Muscle of arm (tissue), 12 donors: ENCODE measurements around the gene SIK3. TPM values are rescaled to one million over a fixed set of nuclear protein-coding genes. Genes with fewer than 3 reads are reported as not detected.

Experiments used
- DNase-seq: peaks from one replicate; pipeline ENCODE4 v3.0.0-alpha.2; 2013
- polyA plus RNA-seq, 12 donors: library from polyadenylated mRNA; unstranded; fragments of 120-200 nt; gene quantifications; one replicate each; pipeline ENCODE4 v1.2.1, GENCODE V29; 2013; ENCODE audit not compliant: insufficient read length in 12 of 12

SIK3 gene
- polyA plus RNA-seq, 12 donors: 27.5 to 46.1 (median 38.5) TPM; not detected in 1

DNA sequence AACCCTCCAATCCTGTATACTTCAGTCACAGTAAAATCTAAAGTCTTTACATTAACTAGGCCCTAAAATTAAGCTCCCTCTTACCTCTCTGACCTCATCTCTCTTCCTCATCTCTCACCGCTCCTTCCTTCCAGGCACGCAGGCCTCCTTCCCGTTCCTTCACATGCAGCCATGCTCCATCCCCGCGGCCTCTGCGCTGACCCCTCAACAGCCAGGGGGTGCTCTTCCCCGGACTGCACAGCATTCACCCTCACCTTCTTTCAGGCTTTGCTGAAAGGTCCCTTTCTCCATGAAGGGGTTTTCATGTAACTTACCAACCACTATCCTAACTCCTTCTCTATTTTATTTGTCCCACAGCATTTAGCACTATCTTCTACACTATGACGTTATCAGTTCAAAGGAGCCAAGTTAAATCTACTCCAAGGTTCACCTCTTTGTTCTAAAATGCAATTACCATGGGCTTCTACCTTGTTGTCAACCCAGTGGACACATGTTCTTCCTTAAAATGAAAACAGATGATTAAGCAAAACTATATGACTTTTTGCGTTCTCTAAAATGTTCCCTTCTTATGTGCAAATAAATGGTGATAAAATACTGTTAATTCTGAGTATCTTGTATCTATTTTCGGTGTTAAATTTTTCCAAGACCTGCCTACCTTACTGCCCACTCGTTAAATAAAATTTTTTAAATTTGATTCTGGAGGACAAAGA is 203.0 kb downstream of the SIK3 start:
- DNase-seq: no peak

DNA sequence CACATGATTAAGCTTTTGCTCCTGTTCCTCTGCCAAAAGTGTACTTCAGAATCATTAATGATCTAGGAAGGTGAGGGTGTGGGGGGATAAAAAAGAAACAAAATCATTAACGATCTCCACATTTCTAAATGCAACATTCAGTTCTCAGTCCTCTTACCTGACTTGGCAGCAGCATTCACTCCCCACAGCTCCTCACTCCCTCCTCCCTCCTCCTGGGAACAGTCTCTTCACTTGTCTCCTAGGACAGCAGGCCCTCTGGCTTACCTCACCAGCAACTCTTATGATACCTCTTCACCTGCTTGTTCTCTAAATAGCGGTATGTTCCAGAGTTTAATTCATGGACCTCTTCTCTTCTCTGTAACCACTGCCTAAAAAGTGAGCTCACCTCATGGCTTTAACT is 204.3 kb downstream of the SIK3 start:
- DNase-seq: no peak

GRCh38 chr11:116893437-116893836 is 204.8 kb downstream of the SIK3 start:
- DNase-seq: no peak

- DNase-seq: no peak
These were observed 205.9 kb downstream of the SIK3 start for GRCh38 chr11:116892374-116892773.

DNA sequence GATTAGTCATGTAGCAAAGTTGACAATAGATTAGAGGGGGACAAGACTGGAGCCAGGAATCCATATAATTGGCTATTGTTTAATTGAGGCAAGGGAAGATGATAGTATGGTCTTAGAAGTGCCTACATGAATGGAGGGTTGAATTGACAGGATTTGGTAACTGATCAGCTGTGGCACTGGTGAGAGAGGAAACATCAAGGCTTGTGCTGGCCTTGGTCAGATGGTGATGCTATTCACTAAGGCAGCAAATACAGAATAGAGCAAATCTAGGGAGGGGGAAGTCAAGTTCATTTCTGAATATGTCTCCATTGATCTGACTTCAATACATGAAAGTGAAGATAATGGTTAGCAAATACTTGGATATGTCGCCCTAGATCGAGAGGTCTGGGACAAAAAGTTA is 206.5 kb downstream of the SIK3 start:
- no peak for DNase-seq

- no peak for DNase-seq
These were observed 207.6 kb downstream of the SIK3 start for GRCh38 chr11:116890607-116891006.

- no peak for DNase-seq
These were observed 208.0 kb downstream of the SIK3 start for GRCh38 chr11:116890193-116890592.

GRCh38 chr11:116888884-116889549 is 209.2 kb downstream of the SIK3 start:
- DNase-seq: no peak

- peak; percentile 52 for DNase-seq
These were observed 210.2 kb downstream of the SIK3 start for GRCh38 chr11:116888024-116888423.

- no peak for DNase-seq
These were observed 212.1 kb downstream of the SIK3 start for GRCh38 chr11:116885951-116886655.

GRCh38 chr11:116882386-116882785 is 215.8 kb downstream of the SIK3 start:
- no peak for DNase-seq

DNA sequence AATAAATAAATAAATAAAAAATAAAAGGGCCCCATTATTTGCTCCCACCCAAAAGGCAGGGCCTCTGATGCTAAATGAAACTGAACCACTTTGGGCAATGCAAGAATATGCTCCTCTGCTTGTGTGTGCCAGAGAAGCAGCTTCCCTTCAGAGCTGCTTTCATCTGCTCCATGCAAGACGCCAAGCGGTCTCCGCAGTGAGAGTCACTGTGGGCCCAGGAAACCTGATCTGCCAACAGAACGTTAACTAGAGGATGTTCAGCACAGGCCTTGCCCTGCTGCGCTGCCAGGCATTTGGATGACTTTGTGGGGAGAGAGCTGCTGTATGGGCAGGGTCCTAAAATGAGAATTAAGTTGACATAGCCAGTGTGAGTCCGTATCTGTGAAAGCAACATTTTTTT is 217.1 kb downstream of the SIK3 start:
- peak; percentile 28 for DNase-seq

DNA sequence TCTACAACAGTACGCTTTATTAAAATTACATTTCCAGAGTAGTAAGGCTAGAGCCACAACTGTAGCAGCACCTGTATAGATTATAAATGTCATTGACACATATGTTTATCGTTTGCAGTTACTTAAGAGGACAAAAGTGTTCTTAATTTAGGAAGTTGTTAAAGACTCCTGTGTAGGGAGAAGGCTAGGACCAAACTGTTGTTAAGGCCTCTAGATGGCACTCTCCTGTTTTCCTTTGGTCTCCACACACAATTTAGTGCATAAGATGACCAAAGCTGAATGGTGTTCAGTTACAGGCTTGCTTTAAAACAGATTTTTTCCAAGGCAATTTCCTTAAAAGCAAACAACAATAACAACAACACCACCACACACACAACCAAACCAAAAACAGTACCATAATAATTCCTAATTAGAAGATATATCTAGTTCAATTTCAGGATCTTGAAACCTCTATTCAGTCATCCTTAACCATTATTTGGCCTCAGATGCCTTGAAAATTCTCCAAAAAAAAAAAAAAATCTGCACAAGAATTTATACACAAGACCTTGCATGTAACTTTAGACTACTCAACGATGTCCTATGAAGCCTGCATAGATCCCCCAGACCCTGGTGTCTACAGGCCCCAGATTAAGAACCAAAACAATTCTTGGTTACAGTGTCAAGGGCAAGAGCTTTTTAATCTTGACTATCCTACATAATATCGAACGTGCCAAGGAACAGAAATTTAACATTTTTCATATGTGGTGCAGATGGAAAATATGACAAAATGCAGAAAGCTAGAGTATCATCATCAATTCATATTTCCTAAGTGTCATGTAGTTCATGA is 218.2 kb downstream of the SIK3 start:
- peak; percentile 71 for DNase-seq

DNA sequence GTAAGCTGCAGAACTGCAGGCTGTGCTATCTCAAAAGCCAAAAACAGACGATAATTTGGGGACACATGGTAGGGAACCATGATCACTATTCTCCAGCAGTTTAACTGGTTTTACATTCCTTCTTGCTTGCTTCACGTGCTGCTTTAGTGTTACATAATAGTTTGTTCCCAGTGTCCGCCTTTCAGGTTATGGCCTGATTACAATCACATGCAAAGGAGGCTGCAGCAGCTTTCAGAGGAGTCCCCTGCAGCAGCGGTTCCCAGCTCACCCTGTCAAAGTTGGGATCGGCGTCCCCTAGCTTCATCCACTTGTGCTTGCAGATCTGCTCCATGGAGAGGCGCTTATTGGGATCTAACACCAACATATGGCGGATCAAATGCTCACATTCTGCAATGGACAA is 221.6 kb downstream of the SIK3 start:
- DNase-seq: no peak

- no peak for DNase-seq
These were observed 223.0 kb downstream of the SIK3 start for GRCh38 chr11:116875194-116875593.

DNA sequence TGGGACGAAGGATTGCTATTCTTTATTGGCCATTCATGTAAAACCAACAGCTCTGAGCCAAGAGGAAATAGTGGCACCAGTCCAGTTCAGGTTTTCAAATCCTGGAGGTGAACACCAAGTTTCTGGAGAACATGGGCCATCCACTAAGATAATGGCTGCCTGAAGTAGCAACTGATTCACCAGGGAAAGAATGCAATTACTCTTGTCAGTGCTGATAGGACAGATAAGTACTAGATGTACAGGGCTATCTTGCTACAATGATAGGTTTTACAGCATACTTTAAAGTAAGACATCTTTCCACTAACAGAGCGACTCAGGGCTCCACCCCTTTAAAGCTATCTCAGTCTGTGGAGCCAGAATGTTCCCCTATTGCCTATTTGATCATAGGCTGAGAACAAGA is 224.0 kb downstream of the SIK3 start:
- no peak for DNase-seq

- no peak for DNase-seq
These were observed 224.8 kb downstream of the SIK3 start for GRCh38 chr11:116873381-116873780.

DNA sequence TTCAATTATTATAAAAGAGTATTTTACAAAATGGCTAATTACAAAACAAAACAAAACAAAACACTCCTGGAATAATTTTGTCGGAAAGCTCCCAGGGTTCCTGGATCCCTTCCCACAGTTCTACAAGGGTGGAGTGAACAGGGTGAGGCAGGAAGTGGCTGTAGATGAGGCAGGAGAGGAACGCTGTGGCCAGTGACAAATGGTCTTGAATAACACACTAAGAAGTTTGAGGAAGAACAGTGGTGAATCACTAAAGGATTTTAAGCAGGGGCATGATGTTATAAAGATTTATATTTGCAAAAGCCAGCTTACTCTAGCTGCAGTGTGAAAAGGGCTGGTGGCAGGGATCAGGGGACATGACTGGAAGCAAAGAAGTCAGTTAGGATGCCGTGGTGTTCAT is 227.0 kb downstream of the SIK3 start:
- DNase-seq: no peak

DNA sequence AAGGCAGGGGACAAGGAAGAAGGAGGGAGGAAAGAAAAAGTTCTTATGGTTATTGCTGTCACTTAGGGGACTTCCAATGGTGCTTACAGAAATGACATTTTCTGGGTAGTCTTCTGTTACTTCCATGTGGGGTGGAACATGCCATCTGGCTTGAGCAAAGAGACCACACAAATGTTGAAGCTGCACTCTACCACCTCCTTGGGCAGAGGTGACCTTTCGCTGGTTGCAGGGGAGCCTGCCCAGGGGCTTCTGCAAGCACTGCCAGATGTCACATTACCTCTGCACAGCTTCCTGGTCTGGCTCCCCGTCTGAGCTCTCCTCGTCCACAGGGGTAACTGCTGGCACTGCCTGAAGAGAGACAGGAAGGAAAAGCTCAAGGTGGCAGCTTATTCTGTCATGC is 228.2 kb downstream of the SIK3 start:
- no peak for DNase-seq

GRCh38 chr11:116869610-116870009 is 228.6 kb downstream of the SIK3 start:
- no peak for DNase-seq

DNA sequence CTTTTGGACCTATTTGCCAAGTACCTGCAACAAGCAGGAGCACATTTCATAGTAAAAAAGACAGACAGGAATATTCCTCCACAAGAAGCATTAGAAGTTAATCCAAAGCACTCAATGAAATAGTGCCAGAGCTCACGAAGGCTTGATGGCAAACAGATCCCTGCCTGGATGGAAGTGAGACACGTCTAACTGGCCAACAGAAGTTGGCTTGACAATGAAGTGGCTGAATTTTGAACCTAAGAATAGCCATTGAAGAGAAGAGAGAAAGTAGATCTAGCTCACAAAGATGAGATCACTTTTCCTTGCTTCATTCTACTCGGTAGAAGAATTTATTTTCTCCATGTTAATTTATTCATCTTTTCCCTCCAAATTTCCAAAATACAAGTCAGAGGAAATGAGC is 230.2 kb downstream of the SIK3 start:
- no peak for DNase-seq

- no peak for DNase-seq
These were observed 230.6 kb downstream of the SIK3 start for GRCh38 chr11:116867619-116868018.
